ENCODE results near the gene PLEKHG3.
A peak's percentile ranks its signal among the peaks of the same experiment; 100 is the strongest.

The PLEKHG3 gene

DNA sequence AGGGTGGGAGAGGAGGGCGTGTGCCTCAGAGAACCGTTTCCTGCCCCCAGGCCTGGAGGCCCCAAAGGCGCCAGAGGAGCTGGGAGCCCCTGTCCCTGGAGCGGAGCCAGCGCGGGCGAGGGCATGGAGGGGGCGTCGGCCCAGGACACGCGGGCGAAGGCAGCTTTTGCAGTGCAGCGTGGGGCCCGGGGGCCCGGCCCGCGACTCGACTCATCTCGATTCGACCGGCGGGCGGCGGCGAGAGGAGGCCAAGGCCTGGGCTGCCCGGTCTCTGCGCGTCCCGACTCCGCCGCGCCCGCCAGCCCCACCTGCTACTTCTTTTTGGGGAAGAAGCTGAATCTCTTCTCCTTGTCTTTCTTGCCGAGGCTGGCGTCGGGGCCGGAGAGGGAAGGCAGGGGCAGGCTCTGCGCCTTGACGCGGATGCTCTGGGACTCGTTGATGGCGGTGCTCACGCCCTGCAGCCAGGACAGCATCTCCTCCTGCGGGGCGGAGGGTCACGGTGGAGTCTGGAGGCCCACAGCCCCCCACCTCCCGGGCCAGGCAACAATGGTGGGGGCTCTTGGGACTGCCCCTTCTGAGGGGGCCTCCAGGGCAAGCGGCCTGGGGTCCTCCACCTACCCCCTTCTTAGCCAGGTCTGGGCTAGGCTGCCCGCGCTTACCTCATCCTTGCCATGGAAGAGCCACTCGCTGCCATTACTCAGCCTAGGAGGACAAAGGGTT is 44.9 kb downstream of the PLEKHG3 start:
- DNase-seq, result no peak

DNA sequence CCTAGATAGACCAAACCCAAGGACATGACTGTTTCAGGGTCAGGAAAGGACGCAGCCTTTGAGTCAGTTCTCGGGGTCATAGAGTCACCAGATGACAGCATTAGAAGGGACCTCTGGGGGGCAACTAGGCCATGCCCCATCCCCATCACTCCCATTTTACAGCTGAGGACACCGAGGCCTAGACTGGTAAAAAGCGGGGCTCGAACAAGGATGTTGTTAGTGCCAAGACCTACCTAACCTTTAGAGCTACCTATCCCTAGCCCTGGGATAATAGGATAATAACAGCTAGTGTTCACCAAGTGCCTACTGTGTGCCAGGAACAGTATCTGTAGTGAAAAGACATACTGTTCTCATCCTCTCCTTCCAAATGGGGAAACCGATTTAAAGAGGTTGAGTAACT is 48.7 kb downstream of the PLEKHG3 start:
- DNase-seq, result no peak

GRCh38 chr14:64753374-64753773 is 49.1 kb downstream of the PLEKHG3 start:
- no peak for DNase-seq

DNA sequence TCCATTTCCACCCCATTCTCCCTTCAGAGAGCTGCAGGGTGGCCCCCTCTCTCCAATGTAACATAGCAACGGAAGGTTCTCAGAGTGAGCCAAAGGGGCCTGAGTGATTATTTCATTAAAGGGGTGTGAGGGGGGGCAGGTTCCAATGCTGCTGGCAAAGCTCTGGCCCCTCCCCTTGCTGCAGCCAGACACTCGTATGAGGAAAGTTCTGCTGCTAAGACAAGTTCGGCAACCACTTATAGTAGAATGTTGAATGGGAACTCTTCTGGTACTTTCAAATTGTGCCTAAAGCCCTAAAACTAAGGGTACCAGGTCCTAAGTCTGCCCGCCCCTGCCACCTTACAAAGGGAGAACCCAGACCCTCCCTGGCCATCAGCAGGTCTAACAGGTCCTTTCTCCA is 49.8 kb downstream of the PLEKHG3 start:
- DNase-seq, result no peak

GRCh38 chr14:64754685-64755084 is 50.5 kb downstream of the PLEKHG3 start:
- DNase-seq, result no peak

DNA sequence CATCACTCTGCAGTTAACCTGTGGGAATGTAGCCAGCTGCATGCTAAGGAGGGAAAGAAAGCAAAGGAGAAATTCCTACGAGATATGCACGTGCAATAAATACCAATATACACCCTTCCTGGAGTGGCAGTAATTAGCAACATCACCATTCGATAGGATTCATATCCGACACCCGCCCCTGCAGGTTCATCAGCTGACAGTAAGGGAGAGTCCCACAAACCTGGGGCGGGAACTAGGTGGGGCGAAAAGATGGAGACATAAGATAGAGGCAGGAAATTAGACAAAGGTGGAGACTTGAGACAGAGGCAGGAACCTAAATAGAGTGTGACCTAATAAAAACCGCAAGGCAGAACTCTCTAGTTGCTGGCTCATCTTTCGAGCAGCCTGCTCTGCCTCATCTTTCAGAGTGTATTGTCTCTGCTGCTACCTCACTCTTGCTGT is 51.6 kb downstream of the PLEKHG3 start:
- peak; percentile 76 for DNase-seq

DNA sequence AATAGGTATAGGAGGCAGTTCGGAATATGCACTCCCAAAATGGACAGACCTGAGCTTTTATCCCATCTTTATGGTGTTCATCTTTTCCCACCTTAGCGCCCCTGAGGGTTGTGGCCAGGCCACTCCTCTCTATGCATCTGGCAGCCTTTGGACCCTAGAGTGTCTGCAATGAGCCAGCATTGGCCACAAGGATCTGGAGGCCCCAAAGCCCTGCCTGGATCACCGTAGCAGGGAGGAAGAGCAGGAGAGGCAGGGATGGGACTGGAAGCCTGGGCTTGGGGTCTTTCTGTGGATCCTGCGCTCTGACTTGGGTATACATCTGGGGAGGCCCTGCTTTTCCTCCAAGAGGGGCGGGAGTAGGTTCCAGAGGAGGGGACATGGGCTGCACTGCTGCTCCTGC is 52.5 kb downstream of the PLEKHG3 start:
- no peak for DNase-seq

DNA sequence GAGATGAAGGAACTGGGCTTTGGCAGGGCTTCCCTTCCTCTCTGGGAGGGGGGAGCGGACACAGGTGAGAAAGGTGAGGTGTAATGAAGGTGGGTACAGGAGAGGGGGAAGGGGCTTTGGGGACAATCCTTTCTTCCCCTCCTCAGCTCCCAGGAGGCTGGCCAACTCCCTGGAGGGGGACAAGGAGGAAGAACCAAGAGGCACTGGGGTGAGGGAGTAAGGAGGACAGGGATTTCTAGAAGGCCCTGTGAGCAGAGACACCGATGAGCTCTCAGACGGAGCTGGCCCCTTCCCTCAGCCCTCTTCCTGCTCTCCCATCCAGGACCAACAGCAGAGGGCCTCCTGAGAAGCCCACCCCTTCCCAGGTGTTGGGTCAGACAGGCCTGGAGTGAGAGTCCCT is 53.4 kb downstream of the PLEKHG3 start:
- DNase-seq, result no peak

- DNase-seq, result peak; percentile 24
Observed at GRCh38 chr14:64758025-64758521, 53.8 kb downstream of the PLEKHG3 start.

DNA sequence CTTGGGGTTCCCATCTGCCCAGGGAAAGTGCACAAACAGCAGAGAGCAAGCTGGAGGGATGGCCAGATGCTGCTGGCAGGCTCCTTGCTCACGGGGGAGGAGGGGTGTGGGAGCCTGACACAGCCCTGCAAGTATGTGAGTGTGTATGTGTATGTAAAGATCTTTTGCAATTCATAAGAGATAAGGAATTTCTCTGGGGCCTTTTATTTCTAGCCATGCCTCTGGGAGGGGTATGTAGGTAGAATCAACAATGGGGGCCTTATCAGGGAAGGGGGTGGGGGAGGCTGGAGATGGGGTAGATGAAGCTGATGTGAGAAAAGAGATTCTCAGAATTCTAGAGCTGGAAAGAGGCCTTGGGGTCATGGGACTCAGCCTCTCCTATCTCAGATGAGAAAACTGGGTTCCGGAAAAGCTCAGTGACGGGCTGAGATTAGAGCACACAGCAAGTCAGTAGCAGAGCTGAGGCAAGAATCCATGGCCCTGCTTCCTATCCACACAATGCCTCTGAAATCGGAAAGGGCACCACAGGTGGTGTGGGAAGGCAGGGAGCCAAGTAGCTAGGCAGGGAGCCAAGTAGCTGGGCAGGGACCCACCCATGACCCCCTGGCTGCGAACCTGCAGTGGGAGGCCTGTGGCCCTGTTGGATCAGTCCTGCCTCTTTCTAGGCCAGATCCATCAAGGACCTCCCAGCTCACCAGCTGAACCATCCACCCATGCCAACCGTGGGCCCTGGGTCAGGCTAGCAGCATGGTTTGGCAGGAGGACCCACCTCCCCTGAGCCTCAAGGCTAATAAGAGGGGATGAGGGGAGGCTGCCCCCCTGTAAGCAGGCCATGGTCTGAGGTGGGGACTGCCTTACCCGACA is 54.7 kb downstream of the PLEKHG3 start:
- DNase-seq, result peak; percentile 35

DNA sequence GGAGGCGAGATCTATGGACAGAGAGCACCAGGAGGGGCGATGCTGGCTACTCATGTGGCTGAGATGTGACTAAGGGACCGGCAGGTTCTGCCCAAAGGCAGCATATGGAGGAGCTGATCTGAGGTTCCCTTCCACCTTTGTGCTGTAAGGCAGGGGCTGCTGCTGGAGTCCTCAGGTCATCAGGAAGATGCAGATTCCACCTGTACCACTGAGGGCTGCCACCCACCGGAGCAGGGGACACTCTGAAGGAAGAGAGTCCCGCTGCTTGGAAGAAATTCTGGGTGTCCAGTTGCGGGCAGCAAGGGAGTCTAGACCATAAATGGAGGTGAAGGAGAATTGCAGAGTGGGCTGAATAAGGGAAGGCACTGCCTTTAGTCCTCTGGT is 55.3 kb downstream of the PLEKHG3 start:
- DNase-seq, result no peak

DNA sequence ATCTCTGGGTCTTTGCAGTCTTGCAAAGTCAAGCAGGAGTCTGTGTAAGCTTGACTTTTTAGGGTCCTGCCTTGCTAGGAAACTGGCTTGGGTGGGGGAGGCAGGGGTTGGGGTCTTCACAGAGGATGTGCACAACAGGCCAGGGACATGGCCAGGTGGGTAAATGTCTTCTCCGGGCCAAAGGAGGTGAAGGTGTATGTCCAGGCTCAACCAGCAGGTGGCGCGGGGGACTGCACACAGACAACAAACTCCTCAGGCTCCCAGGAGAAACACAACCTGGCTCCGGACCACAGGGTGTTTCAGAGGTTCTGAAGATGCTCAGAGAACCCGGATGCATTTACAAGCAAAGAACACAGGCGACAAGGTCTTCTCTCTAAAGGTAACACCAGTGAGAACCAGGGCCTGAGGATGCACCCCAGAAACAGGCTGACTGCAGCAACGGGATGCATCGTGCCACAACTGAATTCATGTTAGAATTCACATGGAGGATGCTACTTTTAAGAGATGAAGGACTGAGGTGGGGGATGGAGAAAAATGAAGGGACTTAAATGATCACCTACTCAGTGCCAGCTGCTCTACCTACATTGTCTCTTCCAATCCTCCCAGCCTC is 56.0 kb downstream of the PLEKHG3 start:
- DNase-seq, result peak; percentile 57

GRCh38 chr14:64760916-64761315 is 56.7 kb downstream of the PLEKHG3 start:
- no peak for DNase-seq

DNA sequence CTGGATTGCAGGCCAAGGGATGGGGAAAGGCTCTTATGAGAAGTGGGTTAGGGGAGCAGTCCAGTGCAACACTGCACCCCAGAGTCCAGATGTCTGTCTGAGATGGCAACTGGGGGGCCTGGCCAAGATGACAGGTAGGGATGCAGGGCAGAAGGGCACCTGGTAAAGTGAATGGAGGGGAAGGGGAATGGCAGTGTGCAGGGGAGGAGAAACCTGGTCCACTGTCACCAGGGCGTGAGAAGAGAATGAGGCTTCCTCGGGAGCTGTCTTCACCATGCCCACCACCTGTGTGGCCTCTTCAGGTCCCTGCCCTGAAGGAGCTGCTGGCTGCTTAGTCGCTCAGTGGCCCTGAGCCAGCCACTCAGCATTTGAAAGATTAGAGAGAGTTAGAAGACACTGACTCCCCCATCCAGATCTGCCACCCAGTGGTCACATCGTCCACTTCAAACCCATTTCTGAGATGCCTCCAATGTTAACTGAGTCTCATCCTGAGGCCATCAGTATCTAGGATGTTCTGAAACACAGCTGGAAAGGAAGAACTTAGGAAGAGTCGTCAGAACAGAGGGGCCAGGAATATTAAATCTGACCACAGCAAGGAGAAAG is 57.3 kb downstream of the PLEKHG3 start:
- peak; percentile 83 for DNase-seq

GRCh38 chr14:64762044-64763034 is 58.1 kb downstream of the PLEKHG3 start:
- peak; percentile 80 for DNase-seq

DNA sequence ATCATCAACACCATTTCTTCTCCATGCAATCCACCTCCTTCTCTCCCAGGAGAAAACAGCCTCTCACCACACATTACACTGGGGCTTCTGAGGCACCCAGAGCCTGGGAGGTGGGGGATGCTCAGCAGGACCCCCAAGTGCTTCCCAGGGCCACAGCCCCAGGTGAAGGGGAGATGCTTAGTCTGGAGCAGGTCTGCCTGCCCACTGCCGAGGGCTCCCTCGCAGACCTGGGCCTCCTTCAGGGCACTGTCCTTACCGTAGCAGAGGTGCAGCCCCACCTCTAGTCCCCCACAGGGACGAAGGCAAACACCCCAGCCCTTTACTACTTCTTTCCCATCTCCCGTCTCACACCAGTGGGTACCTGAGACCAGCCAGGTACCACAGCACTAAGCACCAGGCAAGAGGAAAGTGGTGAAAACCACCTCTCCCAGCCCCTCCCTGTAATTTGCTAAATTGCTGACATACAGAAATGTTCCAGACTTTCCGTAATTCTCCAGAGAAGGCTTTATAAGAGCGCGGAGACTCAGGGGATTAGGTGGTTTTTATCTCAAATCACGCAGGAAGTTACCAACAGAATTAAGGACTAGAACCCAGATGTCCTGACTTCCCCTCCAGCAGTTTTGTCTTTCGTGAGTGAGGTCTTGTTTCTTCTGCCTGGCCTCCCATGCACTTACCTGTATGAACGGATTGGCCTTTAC is 59.0 kb downstream of the PLEKHG3 start:
- DNase-seq, result no peak

- DNase-seq, result no peak
Observed at GRCh38 chr14:64763801-64764621, 59.8 kb downstream of the PLEKHG3 start.

DNA sequence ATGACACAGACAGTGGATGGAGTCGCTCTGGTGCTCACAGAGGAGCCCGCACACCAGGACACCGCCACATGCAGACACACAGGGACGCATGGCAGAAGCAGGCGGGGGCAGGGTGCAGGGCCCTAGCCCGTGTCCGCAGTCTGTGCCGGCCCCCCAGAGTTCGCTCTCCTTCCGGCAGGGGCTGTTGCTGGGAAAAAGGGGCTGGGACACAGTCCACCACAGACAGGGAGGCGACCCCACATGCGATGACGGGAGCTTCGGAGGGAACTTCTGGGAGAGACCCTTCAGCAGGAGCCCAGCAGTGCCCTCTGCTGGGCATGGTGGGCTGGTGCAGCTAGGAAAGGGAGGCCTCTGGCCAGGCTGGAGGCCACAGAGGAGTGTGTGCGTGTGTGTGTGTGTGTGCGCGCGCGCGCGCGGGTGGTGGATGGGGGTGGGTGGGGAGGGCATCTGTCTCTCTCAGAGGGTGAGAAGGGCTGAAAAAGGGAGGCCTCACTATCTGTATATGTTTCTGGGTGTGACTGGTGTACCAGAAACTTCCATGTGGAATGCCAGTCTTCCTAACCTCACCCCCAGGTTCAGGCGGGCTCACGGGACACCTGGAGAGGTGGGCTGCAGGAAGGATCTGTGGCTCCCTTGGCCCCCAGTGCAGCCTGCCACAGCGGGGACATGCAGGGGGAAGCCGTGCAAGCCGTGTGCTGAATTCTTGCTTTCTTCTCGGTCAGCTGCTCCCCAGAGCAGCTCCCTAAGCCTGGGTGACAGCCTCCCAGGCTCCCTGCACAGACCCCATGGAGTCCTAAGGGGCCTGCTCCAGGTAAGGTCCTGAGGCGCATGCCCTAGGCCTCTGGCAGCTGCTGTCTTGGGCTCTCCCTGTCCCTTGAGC is 60.7 kb downstream of the PLEKHG3 start:
- DNase-seq, result peak; percentile 69

- no peak for DNase-seq
Observed at GRCh38 chr14:64765740-64766302, 61.6 kb downstream of the PLEKHG3 start.
